K562 (cell line): ENCODE results near the gene IFNA2. TPM values are rescaled to one million over a fixed set of nuclear protein-coding genes. Genes with fewer than 3 reads are reported as not detected.

Experiments used
- ATAC-seq: fragments of 200-7000 bp; cut with Tn5 transposase; 3 replicates; pipeline ENCODE4 v1.9.1; 2020; ENCODE audit warnings: moderate library complexity
- BruUV-seq: library from RNA; stranded (reverse); fragments of 400-500 nt; replicated peaks from 2 replicates; lab custom pipeline; 2021; lab: Mats Ljungman, UMichigan
- CTCF ChIA-PET: fragments of 300-600 bp; formaldehyde crosslinking; extraction: SDS; loops from one replicate; lab custom pipeline; 2021; ENCODE audit warnings: low intra/inter-chr PET ratio; lab: Yijun Ruan, JAX
- POLR2A ChIA-PET: fragments of 300-600, 350-650 bp; sonication (Branson Sonifier 250); formaldehyde crosslinking; extraction: SDS; loops from one replicate; lab custom pipeline; 2021; ENCODE audit warnings: antibody characterized with exemption, inconsistent platforms; lab: Yijun Ruan, JAX
- DNase-seq, 4 experiments: peaks; one replicate each; pipeline versions ENCODE4 v3.0.0 to v3.0.0-alpha.2; 2011 to 2018; ENCODE audit warnings: low spot score in 3 of 4, mixed read lengths in 3 of 4; ENCODE audit errors: extremely low read depth in 1 of 4
- FAIRE-seq: peaks from 2 replicates; lab custom pipeline; 2011; peaks lifted over from hg19 to GRCh38; lab: Jason Lieb, UNC
- H2AFZ ChIP-seq: 2 replicates; pipeline ENCODE4 v1.6.0; 2011; ENCODE audit warnings: low read depth, low read length, control low read depth, inconsistent platforms
- H3K27ac ChIP-seq: fragments of 200-600 bp; 3 replicates; pipeline ENCODE4 v1.8.0; 2011; ENCODE audit warnings: low read depth, mild to moderate bottlenecking, control low read depth, inconsistent platforms, low read length, moderate library complexity, mixed read lengths; ENCODE audit errors: extremely low read depth
- H3K27me3 ChIP-seq, 2 experiments: fragments of 300-600 bp in 1 of 2; 2 replicates in 1 of 2; 3 replicates in 1 of 2; pipeline versions ENCODE4 v1.6.0 to v1.8.0; 2011; ENCODE audit warnings: inconsistent platforms in 2 of 2, low read length in 2 of 2, mild to moderate bottlenecking in 1 of 2, mixed read lengths in 1 of 2, moderate library complexity in 1 of 2; ENCODE audit not compliant: control insufficient read depth in 2 of 2, insufficient read depth in 2 of 2
- H3K36me3 ChIP-seq: fragments of 300-600 bp; 3 replicates; pipeline ENCODE4 v1.8.0; 2011; ENCODE audit warnings: mild to moderate bottlenecking, low read length, inconsistent platforms; ENCODE audit not compliant: control insufficient read depth, insufficient read depth
- H3K4me1 ChIP-seq, 2 experiments: fragments of 200-600 bp in 1 of 2; replicated peaks in 1 of 2; 2 replicates in 1 of 2; 3 replicates in 1 of 2; pipeline versions ENCODE4 v1.5.1 to v1.8.0; 2011; ENCODE audit warnings: inconsistent platforms in 2 of 2, low read length in 2 of 2, mild to moderate bottlenecking in 1 of 2, mixed read lengths in 1 of 2, moderate library complexity in 1 of 2; ENCODE audit not compliant: control insufficient read depth in 2 of 2, insufficient read depth in 2 of 2
- H3K4me2 ChIP-seq: 2 replicates; pipeline ENCODE4 v1.6.1; 2011; ENCODE audit warnings: low read length, control low read depth, inconsistent platforms, mixed read lengths; ENCODE audit not compliant: insufficient read depth
- H3K4me3 ChIP-seq: fragments of 200-600 bp; sonication (generic), shearing (Covaris generic); 2 replicates; pipeline ENCODE4 v1.5.1; 2016; ENCODE audit warnings: control low read depth, inconsistent platforms
- H3K79me2 ChIP-seq: fragments of 200-600 bp; 3 replicates; pipeline ENCODE4 v1.8.0; 2011; ENCODE audit warnings: low read length, inconsistent platforms; ENCODE audit not compliant: control insufficient read depth, insufficient read depth
- H3K9ac ChIP-seq, 2 experiments: 2 replicates each; pipeline versions ENCODE4 v1.6.0 to v1.6.1; 2011; ENCODE audit warnings: low read depth in 2 of 2, low read length in 2 of 2, control low read depth in 1 of 2, inconsistent platforms in 1 of 2, mild to moderate bottlenecking in 1 of 2, mixed read lengths in 1 of 2; ENCODE audit not compliant: insufficient read depth in 1 of 2
- H3K9me1 ChIP-seq: one replicate; pipeline ENCODE4 v1.6.0; 2011; ENCODE audit warnings: inconsistent platforms, mild to moderate bottlenecking, low read length, moderate library complexity; ENCODE audit not compliant: control insufficient read depth, insufficient read depth
- H3K9me3 ChIP-seq: replicated peaks from 2 replicates; pipeline ENCODE4 v1.5.1; 2011; ENCODE audit warnings: low read depth, low read length, inconsistent platforms; ENCODE audit not compliant: control insufficient read depth, insufficient read depth
- H4K20me1 ChIP-seq: replicated peaks from 2 replicates; pipeline ENCODE4 v1.6.1; 2011; ENCODE audit warnings: low read length, inconsistent platforms, mixed read lengths; ENCODE audit not compliant: control insufficient read depth, insufficient read depth
- CBFB ChIP-seq: sonication (generic); formaldehyde crosslinking; IDR thresholded peaks from 2 replicates; pipeline ENCODE4 v1.4.0; 2020; ENCODE audit warnings: mild to moderate bottlenecking, missing genetic modification reagents
- CREB5 ChIP-seq: fragments of 250-450 bp; sonication (Bioruptor Pico); IDR thresholded peaks from 2 replicates; pipeline ENCODE4 v1.5.0; 2020; ENCODE audit warnings: mild to moderate bottlenecking
- FIP1L1 ChIP-seq: fragments of 200-400 bp; formaldehyde crosslinking; IDR thresholded peaks from 2 replicates; pipeline ENCODE4 v1.6.1; 2018; ENCODE audit warnings: mild to moderate bottlenecking, low read depth, low read length; ENCODE audit not compliant: poor library complexity, severe bottlenecking
- GABPB1 ChIP-seq: sonication (generic); formaldehyde crosslinking; IDR thresholded peaks from 2 replicates; pipeline ENCODE4 v1.8.0; 2022; ENCODE audit warnings: mild to moderate bottlenecking, missing genetic modification reagents
- GABPB2 ChIP-seq: fragments of 250-450 bp; sonication (Bioruptor Pico); conservative IDR thresholded peaks from 2 replicates; pipeline ENCODE4 v1.5.1; 2021; ENCODE audit warnings: mild to moderate bottlenecking
- GTF2F1 ChIP-seq: IDR thresholded peaks from 2 replicates; pipeline ENCODE4 v1.6.1; 2011; ENCODE audit warnings: low read depth, low read length, improper control_type of control experiment
- IRF2 ChIP-seq: sonication (generic); formaldehyde crosslinking; IDR thresholded peaks from 2 replicates; pipeline ENCODE4 v1.8.1; 2022; ENCODE audit warnings: mild to moderate bottlenecking, missing genetic modification reagents
- MBD2 ChIP-seq: sonication (generic); IDR thresholded peaks from 2 replicates; pipeline ENCODE4 v1.6.1; 2016; ENCODE audit warnings: low read depth, borderline replicate concordance
- NELFE ChIP-seq: IDR thresholded peaks from 2 replicates; pipeline ENCODE4 v1.6.1; 2011; ENCODE audit warnings: mild to moderate bottlenecking; ENCODE audit not compliant: insufficient read depth, insufficient read length
- POLR2AphosphoS2 ChIP-seq: IDR thresholded peaks from 2 replicates; pipeline ENCODE4 v1.6.1; 2012; ENCODE audit warnings: low read length, improper control_type of control experiment
- ZNF140 ChIP-seq: fragments of 250-450 bp; sonication (Bioruptor Pico); IDR thresholded peaks from 2 replicates; pipeline ENCODE4 v1.8.0; 2021; ENCODE audit warnings: moderate library complexity, mild to moderate bottlenecking, inconsistent platforms
- ZNF239 ChIP-seq: fragments of 250-450 bp; sonication (Bioruptor Pico); IDR thresholded peaks from 2 replicates; pipeline ENCODE4 v1.4.0; 2020; ENCODE audit warnings: mild to moderate bottlenecking
- ZNF77 ChIP-seq: fragments of 250-450 bp; sonication (Bioruptor Pico); IDR thresholded peaks from 2 replicates; pipeline ENCODE4 v1.5.0; 2020
- WGBS: fragments of 100-300 bp; shearing (Covaris generic); methylation state at CpG from one replicate; pipeline ENCODE4 v1.1.6; 2016; ENCODE audit warnings: low coverage, mixed read lengths; ENCODE audit not compliant: insufficient coverage; ENCODE audit errors: missing lambda C conversion rate; 5-methylcytosine and 5-hydroxymethylcytosine counted together
- in situ Hi-C: fragments of 300-500 bp; cut with MboI; formaldehyde crosslinking; loops from 4 replicates; pipeline ENCODE4 v1.15.0; 2018; ENCODE audit warnings: inconsistent platforms, mixed read lengths
- intact Hi-C: fragments of 100-400 bp; cut with micrococcal nuclease; formaldehyde crosslinking; loops from 2 replicates; pipeline ENCODE4 v1.14.2; 2022
- polyA plus RNA-seq, 8 experiments: library from polyadenylated mRNA; depleted of rRNA in 4 of 8; stranded (reverse) in 5 of 8; unstranded in 3 of 8; fragments of >200 nt; fragmentation: Nextera tagmentation in 2 of 8; fragmentation: Illumina TruSeq in 1 of 8; extraction: Ambion mirVana in 2 of 8; extraction: Trizol in 1 of 8; gene quantifications; 2 replicates each; pipeline versions ENCODE4 v1.2.1 to v1.2.3, GENCODE V29; 2011 to 2014; ENCODE audit warnings: inconsistent platforms in 1 of 8, missing spikeins in 1 of 8
- total RNA-seq, 7 experiments: library from RNA; depleted of rRNA in 6 of 7; stranded (reverse); fragments of >200 nt in 6 of 7; fragmentation: Illumina TruSeq in 2 of 7; extraction: Trizol in 2 of 7; gene quantifications; 2 replicates each; pipeline versions ENCODE4 v1.2.1 to v1.2.3, GENCODE V29; 2011 to 2021; ENCODE audit warnings: low replicate concordance in 1 of 7

Gene IFNA2
- total and polyA plus RNA-seq, 9 of the 15 experiments (the other 6 are each of a cell fraction or from before 2014, with no cell fraction given): not detected

GRCh38 chr9:21415493-21416267, 30.5 kb upstream of the IFNA2 start:
- no TSS peak for BruUV-seq
- ATAC-seq: no peak
- CTCF ChIA-PET: no interaction called here
- Histone ChIP-seq H3K79me2 (no peaks in the 10 kb centered on the region), H3K9me1 (no peaks in the 10 kb centered on the region), H3K4me1 (no peaks in the 10 kb centered on the region), H3K27me3 (no peaks in the 10 kb centered on the region), H2AFZ (no peak overlapping the region), H3K27ac (no peak overlapping the region), H3K4me3 (no peak overlapping the region), H3K9me3 (no peaks in the 10 kb centered on the region), H3K36me3 (no peaks in the 10 kb centered on the region), H4K20me1 (no peaks in the 10 kb centered on the region), H3K9ac (no peak overlapping the region), H3K4me2 (no peak overlapping the region)
- in situ Hi-C loops: no loop called here
- WGBS: no CpG with 5 or more reads among the region's 5 CpGs
- no peak for DNase-seq
- no peak for TF ChIP-seq GTF2F1
- TF ChIP-seq CBFB: no peak
- TF ChIP-seq ZNF77: no peak
- no peak for TF ChIP-seq NELFE
- TF ChIP-seq POLR2AphosphoS2: no peak
- TF ChIP-seq MBD2: no peak
- TF ChIP-seq ZNF239 (CRISPR knock-in tag): no peak
- TF ChIP-seq GABPB2 (CRISPR knock-in tag): no peak
- no peak for TF ChIP-seq ZNF140 (CRISPR knock-in tag)
- no peak for TF ChIP-seq GABPB1 (CRISPR knock-in tag)
- no peak for TF ChIP-seq IRF2
- no peak for TF ChIP-seq CREB5 (CRISPR knock-in tag)
- TF ChIP-seq FIP1L1: no peak
- intact Hi-C loops: no loop called here
- FAIRE-seq: no peak
- POLR2A ChIA-PET: no interaction called here
